K562 (cell line): ENCODE data around the gene APEX1. TPM values are rescaled to one million over a fixed set of nuclear protein-coding genes. Genes with fewer than 3 reads are reported as not detected.

Experiments used
- ATF1 ChIP-seq, 2 experiments: fragments of 450-650 bp in 1 of 2; IDR thresholded peaks; 2 replicates each; pipeline ENCODE4 v1.6.1; 2016; ENCODE audit warnings: missing compliant biosample characterization in 1 of 2, missing genetic modification characterization in 1 of 2
- CREB1 ChIP-seq, 2 experiments: sonication (generic) in 1 of 2; formaldehyde crosslinking in 1 of 2; IDR thresholded peaks; 2 replicates each; pipeline versions ENCODE4 v1.6.1 to v1.8.0; 2012 to 2022; ENCODE audit warnings: inconsistent platforms in 1 of 2, mild to moderate bottlenecking in 1 of 2, missing genetic modification reagents in 1 of 2, moderate library complexity in 1 of 2
- DMBX1 ChIP-seq: fragments of 250-450 bp; sonication (Bioruptor Pico); IDR thresholded peaks from 2 replicates; pipeline ENCODE4 v1.8.0; 2022; ENCODE audit warnings: inconsistent platforms, mild to moderate bottlenecking, moderate library complexity, borderline replicate concordance
- EGR1 ChIP-seq: fragments of 450-650 bp; conservative IDR thresholded peaks from 2 replicates; pipeline ENCODE4 v1.6.1; 2017; ENCODE audit warnings: mild to moderate bottlenecking
- GABPB1 ChIP-seq: sonication (generic); formaldehyde crosslinking; IDR thresholded peaks from 2 replicates; pipeline ENCODE4 v1.8.0; 2022; ENCODE audit warnings: mild to moderate bottlenecking, missing genetic modification reagents
- HMG20A ChIP-seq: fragments of 450-650 bp; formaldehyde crosslinking; conservative IDR thresholded peaks from 2 replicates; pipeline ENCODE4 v1.4.0; 2020; ENCODE audit warnings: mild to moderate bottlenecking, mixed read lengths
- KAT2B ChIP-seq: IDR thresholded peaks from one replicate; pipeline ENCODE4 v1.6.1; 2012; ENCODE audit warnings: low read depth, mild to moderate bottlenecking, control low read depth, inconsistent platforms, low read length, moderate library complexity
- MBD2 ChIP-seq: sonication (generic); IDR thresholded peaks from 2 replicates; pipeline ENCODE4 v1.6.1; 2016; ENCODE audit warnings: low read depth, borderline replicate concordance
- SNIP1 ChIP-seq: fragments of 450-650 bp; IDR thresholded peaks from 2 replicates; pipeline ENCODE4 v1.7.1; 2017; ENCODE audit warnings: low read depth, mild to moderate bottlenecking
- U2AF2 ChIP-seq: fragments of 200-400 bp; formaldehyde crosslinking; optimal IDR thresholded peaks from 2 replicates; pipeline ENCODE3; 2017; ENCODE audit warnings: low read depth, mild to moderate bottlenecking, low read length
- USF1 ChIP-seq: sonication (generic); formaldehyde crosslinking; IDR thresholded peaks from 2 replicates; pipeline ENCODE4 v1.9.0; 2022; ENCODE audit warnings: mild to moderate bottlenecking, missing genetic modification reagents
- ZBTB17 ChIP-seq: fragments of 450-650 bp; formaldehyde crosslinking; IDR thresholded peaks from 2 replicates; pipeline ENCODE4 v1.4.0; 2020; ENCODE audit warnings: mild to moderate bottlenecking
- ZBTB2 ChIP-seq: fragments of 450-650 bp; IDR thresholded peaks from 2 replicates; pipeline ENCODE4 v1.6.1; 2016; ENCODE audit warnings: antibody characterized with exemption
- ZBTB34 ChIP-seq: fragments of 250-450 bp; sonication (Bioruptor Pico); IDR thresholded peaks from 2 replicates; pipeline ENCODE4 v1.8.0; 2021; ENCODE audit warnings: mild to moderate bottlenecking, moderate library complexity
- polyA plus RNA-seq, 8 experiments: library from polyadenylated mRNA; depleted of rRNA in 4 of 8; stranded (reverse) in 5 of 8; unstranded in 3 of 8; fragments of >200 nt; fragmentation: Nextera tagmentation in 2 of 8; fragmentation: Illumina TruSeq in 1 of 8; extraction: Ambion mirVana in 2 of 8; extraction: Trizol in 1 of 8; gene quantifications; 2 replicates each; pipeline versions ENCODE4 v1.2.1 to v1.2.3, GENCODE V29; 2011 to 2014; ENCODE audit warnings: inconsistent platforms in 1 of 8, missing spikeins in 1 of 8
- total RNA-seq, 7 experiments: library from RNA; depleted of rRNA in 6 of 7; stranded (reverse); fragments of >200 nt in 6 of 7; fragmentation: Illumina TruSeq in 2 of 7; extraction: Trizol in 2 of 7; gene quantifications; 2 replicates each; pipeline versions ENCODE4 v1.2.1 to v1.2.3, GENCODE V29; 2011 to 2021; ENCODE audit warnings: low replicate concordance in 1 of 7
- TF ChIP-seq, protein P1 (sequence below): IDR thresholded peaks from 2 replicates; pipeline ENCODE4 v1.6.1; 2011; ENCODE audit not compliant: insufficient read length; ENCODE audit errors: extremely low read depth
- TF ChIP-seq, protein P2 (sequence below): fragments of 250-450 bp; sonication (Bioruptor Pico); IDR thresholded peaks from 2 replicates; pipeline ENCODE4 v1.4.0; 2020

Gene APEX1
- total and polyA plus RNA-seq, 9 of the 15 experiments (the other 6 are each of a cell fraction or from before 2014, with no cell fraction given) = 50.2 to 274 (median 158) TPM

- no peak for TF ChIP-seq ZBTB34
- TF ChIP-seq, protein P1, sequence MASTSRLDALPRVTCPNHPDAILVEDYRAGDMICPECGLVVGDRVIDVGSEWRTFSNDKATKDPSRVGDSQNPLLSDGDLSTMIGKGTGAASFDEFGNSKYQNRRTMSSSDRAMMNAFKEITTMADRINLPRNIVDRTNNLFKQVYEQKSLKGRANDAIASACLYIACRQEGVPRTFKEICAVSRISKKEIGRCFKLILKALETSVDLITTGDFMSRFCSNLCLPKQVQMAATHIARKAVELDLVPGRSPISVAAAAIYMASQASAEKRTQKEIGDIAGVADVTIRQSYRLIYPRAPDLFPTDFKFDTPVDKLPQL = peak; percentile 21
- TF ChIP-seq HMG20A (CRISPR knock-in tag) = no peak
- TF ChIP-seq KAT2B = peak; percentile 19
- TF ChIP-seq U2AF2 = no peak
- peak; percentile 100 for TF ChIP-seq USF1 (CRISPR knock-in tag)
- peak; percentile 42; the same call in 1 of the 2 replicates for TF ChIP-seq ZBTB2
- peak; percentile 28; the same call in 1 of the 2 replicates for TF ChIP-seq CREB1 (IDR thresholded peaks at IDR 0.05)
- TF ChIP-seq CREB1 (CRISPR knock-in tag; IDR thresholded peaks at IDR 0.05) = 0 out of 2 replicates have a peak, but pooled peaks have one; percentile 54
- no peak for TF ChIP-seq MBD2
- TF ChIP-seq ATF1 (CRISPR knock-in tag; IDR thresholded peaks at IDR 0.05) = no peak
- peak; percentile 93 for TF ChIP-seq ATF1 (tag; IDR thresholded peaks at IDR 0.05)
- TF ChIP-seq ZBTB17 = peak; percentile 36; the same call in 1 of the 2 replicates
- TF ChIP-seq EGR1 = peak; percentile 82
- TF ChIP-seq DMBX1 = peak; percentile 55; the same call in 1 of the 2 replicates
- no peak for TF ChIP-seq SNIP1
- TF ChIP-seq GABPB1 = peak; percentile 49
- TF ChIP-seq, protein P2, sequence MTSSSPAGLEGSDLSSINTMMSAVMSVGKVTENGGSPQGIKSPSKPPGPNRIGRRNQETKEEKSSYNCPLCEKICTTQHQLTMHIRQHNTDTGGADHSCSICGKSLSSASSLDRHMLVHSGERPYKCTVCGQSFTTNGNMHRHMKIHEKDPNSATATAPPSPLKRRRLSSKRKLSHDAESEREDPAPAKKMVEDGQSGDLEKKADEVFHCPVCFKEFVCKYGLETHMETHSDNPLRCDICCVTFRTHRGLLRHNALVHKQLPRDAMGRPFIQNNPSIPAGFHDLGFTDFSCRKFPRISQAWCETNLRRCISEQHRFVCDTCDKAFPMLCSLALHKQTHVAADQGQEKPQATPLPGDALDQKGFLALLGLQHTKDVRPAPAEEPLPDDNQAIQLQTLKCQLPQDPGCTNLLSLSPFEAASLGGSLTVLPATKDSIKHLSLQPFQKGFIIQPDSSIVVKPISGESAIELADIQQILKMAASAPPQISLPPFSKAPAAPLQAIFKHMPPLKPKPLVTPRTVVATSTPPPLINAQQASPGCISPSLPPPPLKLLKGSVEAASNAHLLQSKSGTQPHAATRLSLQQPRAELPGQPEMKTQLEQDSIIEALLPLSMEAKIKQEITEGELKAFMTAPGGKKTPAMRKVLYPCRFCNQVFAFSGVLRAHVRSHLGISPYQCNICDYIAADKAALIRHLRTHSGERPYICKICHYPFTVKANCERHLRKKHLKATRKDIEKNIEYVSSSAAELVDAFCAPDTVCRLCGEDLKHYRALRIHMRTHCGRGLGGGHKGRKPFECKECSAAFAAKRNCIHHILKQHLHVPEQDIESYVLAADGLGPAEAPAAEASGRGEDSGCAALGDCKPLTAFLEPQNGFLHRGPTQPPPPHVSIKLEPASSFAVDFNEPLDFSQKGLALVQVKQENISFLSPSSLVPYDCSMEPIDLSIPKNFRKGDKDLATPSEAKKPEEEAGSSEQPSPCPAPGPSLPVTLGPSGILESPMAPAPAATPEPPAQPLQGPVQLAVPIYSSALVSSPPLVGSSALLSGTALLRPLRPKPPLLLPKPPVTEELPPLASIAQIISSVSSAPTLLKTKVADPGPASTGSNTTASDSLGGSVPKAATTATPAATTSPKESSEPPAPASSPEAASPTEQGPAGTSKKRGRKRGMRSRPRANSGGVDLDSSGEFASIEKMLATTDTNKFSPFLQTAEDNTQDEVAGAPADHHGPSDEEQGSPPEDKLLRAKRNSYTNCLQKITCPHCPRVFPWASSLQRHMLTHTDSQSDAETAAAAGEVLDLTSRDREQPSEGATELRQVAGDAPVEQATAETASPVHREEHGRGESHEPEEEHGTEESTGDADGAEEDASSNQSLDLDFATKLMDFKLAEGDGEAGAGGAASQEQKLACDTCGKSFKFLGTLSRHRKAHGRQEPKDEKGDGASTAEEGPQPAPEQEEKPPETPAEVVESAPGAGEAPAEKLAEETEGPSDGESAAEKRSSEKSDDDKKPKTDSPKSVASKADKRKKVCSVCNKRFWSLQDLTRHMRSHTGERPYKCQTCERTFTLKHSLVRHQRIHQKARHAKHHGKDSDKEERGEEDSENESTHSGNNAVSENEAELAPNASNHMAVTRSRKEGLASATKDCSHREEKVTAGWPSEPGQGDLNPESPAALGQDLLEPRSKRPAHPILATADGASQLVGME (CRISPR knock-in tag) = 0 out of 2 replicates have a peak, but pooled peaks have one; percentile 56
Observed at GRCh38 chr14:20454516-20455354, at the start of gene APEX1, which contains the start of gene OSGEP (continued).
